IMR-90 (cell line): ENCODE data around the gene RPL41.

Source experiments
- CEBPB ChIP-seq: IDR thresholded peaks from 2 replicates; pipeline ENCODE4 v1.6.1; 2012; ENCODE audit warnings: low read depth, low read length, improper control_type of control experiment
- CTCF ChIP-seq: conservative IDR thresholded peaks from 2 replicates; pipeline ENCODE4 v1.5.1; 2012; ENCODE audit warnings: mild to moderate bottlenecking, low read depth, low read length, improper control_type of control experiment
- FOS ChIP-seq: fragments of 150-350 bp; IDR thresholded peaks from 2 replicates; pipeline ENCODE4 v1.6.1; 2016; ENCODE audit warnings: low read depth, low read length
- RAD21 ChIP-seq: IDR thresholded peaks from 2 replicates; pipeline ENCODE4 v1.6.1; 2012; ENCODE audit warnings: low read length, improper control_type of control experiment

DNA sequence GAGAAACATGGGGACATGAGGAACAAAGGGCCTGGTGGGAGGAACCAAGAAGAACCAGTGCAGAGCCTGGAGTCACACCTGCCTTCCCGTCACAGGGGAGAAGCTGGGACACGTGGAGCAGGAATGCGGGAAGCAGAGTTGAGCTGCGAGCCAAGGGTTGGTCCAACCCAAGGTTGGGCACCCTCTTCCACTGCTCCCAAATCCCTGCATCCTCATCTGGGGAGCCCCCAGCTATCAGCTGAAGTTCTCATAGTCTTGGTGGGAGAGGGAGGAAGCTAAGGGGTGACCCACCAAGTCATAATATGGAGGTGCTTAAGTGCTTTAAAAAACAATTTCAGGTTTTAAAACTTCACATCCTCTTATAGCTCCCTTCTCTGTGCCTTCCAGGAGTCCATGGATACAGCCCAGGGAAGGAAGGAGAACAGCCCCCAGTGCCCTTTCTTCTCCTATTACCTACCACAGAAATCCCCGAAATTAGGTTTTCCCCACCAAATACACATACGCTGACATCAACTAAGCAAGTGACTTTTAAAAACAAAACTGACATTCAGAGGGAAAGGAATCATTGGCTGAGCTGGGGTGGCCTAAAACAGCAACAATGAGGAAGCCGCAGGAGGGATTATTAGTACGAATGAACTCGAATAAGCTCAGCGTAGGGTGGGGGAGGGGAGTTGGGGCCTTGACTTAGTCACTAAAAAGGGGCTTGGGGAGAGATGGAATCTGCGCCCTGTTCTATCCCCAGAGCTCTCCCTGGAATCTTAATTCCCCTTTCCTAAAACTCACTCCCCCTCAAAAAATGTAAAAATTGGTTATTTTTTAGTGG, 46.2 kb downstream of the RPL41 start:
- no peak for TF ChIP-seq RAD21
- no peak for TF ChIP-seq CEBPB
- TF ChIP-seq CTCF: no peak
- no peak for TF ChIP-seq FOS
